Jurkat, Clone E6-1 (cell line): Measurements from ENCODE around the gene MIB2.
"Not testable (repeated sequence)": the region's sequence is repeated elsewhere in the genome, so short reads cannot be mapped to it uniquely, and the experiment has no call there.

ENCODE experiments used
- DNase-seq: peaks from one replicate; pipeline ENCODE4 v3.0.0-alpha.2; 2011; ENCODE audit warnings: low read depth, low spot score
- H3K4me3 ChIP-seq: 2 replicates; pipeline ENCODE4 v1.5.1; 2011; ENCODE audit warnings: mild to moderate bottlenecking, low read length, control low read depth, moderate library complexity

MIB2 gene

DNA sequence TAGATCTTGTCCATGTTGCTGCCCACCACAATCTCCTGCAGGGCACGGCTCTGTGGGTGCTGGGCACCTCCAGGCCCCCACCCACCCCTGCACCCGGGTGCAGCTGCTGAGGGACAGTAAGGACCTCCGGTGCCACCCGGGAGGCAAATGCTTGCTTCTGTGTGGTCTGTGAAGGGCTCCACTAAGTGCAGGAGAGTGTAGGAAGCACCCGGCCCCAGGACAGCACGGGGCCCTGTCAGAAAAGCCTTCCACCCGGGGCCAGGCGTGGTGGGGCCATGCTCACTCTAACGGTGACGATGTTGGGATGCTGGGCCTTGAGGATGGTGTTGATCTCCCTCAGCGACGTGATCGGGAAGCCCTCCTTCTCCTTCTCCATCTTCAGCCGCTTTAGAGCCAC is 22.2 kb downstream of the MIB2 start:
- not testable (repeated sequence) for H3K4me3 ChIP-seq, DNase-seq

- H3K4me3 ChIP-seq, DNase-seq: not testable (repeated sequence)
Observed at GRCh38 chr1:1638528-1638927, 23.2 kb downstream of the MIB2 start.

DNA sequence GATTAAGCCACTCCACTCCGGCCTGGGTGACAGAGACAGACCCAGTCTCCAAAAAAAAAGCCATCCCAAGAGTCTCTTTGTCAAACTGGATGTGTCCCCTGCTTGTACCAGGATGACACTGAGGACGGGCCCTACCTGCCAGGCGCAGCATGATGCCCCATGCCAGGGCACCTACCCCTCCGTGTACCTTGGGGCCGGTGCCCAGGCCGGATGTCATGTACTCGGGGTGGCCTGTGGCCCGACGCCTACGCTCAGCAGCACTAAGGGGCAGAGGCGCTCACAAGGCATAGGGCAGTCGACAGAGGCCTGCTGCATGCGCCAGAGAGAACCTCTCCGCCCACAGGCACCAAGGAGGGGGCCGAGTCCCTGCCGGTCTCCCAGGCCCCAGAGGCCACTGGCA is 24.1 kb downstream of the MIB2 start:
- H3K4me3 ChIP-seq, DNase-seq: not testable (repeated sequence)

DNA sequence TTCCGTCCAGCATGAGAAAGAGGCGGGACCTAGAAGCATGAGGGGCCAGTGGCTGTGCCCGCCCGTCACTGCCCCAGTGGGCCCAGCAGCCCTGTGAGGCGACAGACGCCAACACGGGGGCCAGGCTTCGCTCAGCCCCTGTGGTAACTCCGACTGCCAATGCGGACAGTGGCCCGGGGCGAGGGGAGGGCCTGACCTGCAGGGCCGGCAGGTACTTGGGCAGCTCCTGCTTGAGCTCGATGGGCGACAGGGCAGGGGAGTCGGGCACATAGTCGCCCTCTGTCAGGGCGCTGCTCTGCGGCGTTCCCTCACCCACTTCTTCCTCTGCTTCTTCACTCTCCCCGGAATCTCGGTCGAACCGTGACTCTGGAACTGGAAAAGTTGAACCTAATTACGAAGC is 24.8 kb downstream of the MIB2 start:
- not testable (repeated sequence) for H3K4me3 ChIP-seq, DNase-seq

GRCh38 chr1:1640711-1641461 is 25.6 kb downstream of the MIB2 start:
- not testable (repeated sequence) for H3K4me3 ChIP-seq, DNase-seq

GRCh38 chr1:1646326-1646725 is 31.0 kb downstream of the MIB2 start:
- H3K4me3 ChIP-seq, DNase-seq: not testable (repeated sequence)

GRCh38 chr1:1647567-1648241 is 32.4 kb downstream of the MIB2 start:
- H3K4me3 ChIP-seq, DNase-seq: not testable (repeated sequence)

DNA sequence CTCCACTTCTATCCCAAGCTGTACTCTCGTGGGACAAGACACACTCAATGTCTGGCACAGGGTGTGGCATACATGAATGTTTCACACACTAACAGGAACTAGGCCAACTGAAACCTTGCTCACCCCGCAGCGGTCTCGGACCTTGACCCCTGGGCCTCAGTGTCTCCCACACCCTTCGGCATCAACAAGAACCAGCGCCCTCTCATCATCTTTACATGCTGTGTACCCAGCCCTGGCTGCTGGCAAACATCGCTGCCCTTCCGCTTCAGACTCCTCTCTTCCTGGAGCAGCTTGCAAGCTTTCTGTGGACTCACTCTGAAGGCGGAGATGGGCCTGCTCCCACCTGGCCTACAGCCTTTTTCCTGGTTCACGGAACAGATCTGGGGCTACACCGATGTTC is 33.0 kb downstream of the MIB2 start:
- H3K4me3 ChIP-seq, DNase-seq: not testable (repeated sequence)

DNA sequence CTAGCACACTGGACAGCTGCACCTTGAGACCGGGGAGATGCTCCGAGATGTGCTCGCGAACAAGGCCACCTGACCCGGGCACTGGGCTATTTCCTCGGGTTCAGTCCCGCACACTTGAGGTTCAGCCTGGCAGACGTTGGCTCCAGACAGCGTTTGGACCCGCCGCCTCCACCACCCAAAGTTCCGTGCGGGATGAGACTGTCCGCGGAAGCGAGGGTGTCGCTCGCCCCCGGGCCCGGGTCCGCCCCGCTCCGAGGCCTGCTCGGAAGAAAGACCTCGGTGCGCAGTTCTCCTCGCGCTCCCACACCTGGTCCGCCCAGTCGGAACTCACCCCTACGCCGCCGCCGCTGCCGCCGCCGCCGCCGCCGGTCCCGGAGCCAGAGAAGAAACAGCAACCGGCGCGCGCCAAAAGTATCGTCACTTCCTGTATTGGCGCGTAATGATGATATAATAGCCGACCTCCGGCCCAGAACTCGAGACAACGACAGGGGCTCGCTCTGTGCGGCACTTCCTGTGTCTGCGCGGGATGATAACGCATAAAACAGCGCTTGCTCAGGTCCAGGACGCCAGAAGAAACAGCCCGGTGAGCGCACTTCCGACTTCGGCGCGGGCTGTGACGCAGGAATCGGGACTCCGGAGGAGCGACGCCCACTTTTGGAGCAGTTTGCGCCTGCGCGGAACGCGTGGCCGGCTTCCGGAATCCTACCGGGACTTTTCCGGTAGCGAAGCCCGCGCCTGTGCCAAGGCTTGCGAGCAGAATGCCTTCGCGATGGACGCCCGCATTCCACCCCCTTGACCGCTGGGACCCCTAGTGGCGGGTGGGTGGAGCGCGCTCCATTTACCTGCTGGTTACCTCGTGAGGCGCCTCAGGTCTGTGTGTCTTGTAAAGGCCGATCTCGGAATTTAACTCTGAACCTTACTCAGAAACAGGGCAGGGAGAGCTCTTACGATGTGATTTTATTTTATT is 43.6 kb downstream of the MIB2 start, which contains the start of gene CDK11B:
TSS of gene CDK11B (minus strand) at position 422 of the 967 bp plus-strand sequence. CDS start 1,519 bp downstream, outside the sequence.
- DNase-seq = peak; percentile 96
- peak within 1 kb of the TSS; percentile 54 for H3K4me3 ChIP-seq

- not testable (repeated sequence) for DNase-seq, H3K4me3 ChIP-seq
Observed at GRCh38 chr1:1662392-1662791, 47.1 kb downstream of the MIB2 start.

DNA sequence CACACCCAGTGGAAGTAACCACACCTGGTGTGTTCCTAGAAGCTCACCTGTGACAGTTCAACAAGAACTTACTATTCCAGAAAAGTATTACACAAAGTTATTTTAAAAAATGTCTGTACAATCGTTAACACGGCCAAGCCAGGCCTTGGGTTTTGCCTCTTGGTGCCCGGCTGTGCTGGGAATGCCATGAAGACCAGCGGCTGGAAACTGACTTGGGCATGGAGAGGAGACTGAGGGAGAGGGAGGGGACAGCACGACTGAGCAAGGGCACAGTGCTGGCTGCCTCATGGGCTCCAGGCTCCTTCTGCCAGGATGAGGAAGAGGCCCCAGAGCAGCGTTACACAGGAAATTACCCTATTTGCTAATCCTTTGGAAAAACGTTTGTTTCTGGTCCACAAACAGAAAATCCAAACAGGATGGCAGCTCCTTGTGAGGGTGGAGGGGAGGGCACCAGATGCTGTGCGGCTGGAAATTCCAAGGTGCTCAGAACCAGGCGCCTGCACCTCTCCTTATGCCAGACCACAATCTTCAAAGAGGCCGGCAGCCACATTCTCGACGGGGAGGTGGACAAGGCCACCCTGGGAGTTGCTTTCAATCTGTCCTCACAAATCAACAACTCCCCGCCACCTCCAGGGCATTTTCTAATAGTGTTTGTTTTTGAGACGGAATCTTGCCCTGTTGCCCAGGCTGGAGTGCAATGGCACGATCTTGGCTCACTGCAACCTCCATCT is 47.7 kb downstream of the MIB2 start:
- DNase-seq, H3K4me3 ChIP-seq: not testable (repeated sequence)

GRCh38 chr1:1664318-1664717 is 49.0 kb downstream of the MIB2 start:
- not testable (repeated sequence) for H3K4me3 ChIP-seq, DNase-seq

- no peak overlapping the region for H3K4me3 ChIP-seq
- no peak for DNase-seq
Observed at GRCh38 chr1:1664941-1665814, 49.9 kb downstream of the MIB2 start.

- no peak overlapping the region for H3K4me3 ChIP-seq
- no peak for DNase-seq
Observed at GRCh38 chr1:1665815-1666251, 50.5 kb downstream of the MIB2 start.

GRCh38 chr1:1666526-1666925 is 51.2 kb downstream of the MIB2 start:
- no peak overlapping the region for H3K4me3 ChIP-seq
- no peak for DNase-seq

DNA sequence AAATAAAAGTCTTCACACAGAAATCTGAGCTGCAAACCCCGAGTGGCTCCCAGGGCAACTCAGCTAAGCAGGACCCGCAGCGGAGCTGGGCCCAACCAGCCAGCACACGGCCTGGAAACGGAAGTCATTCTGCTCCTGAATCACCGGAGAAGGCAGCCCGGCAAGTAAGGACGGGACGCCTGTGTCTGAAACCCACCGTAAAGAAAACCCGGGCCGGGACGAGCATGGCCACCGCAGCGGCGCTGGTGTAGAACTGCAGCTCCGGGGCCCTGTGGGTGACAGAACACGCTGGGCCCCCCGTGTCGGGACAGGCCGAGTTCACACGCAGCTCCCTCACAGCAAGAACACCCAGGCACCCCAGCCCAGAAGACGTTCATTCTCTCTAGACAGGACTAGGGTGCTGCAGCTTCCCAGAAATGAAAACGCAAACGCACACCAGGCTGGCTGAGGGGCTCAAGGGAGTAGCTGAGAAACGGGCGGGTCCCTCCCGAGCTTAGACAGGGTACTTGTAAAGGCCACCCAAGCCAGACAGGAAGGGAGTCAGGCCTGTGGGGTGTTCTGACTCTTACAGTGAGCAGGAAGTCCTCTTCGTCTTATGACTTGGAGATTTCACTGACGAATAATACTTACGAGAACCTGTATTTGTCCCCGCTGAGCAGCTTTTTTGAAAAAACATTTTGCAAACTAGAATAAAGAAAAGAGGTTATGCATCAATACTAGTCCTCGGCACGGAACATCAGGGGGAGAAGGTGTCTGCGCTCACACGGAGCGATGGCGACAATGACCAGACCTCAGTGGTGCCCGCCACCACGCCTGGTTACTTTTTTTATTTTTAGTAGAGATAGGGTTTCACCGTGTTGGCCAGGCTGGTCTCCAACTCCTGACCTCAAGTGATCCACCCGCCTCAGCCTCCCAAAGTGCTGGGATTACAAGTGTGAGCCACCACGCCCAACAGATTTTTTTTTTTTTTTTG is 54.5 kb downstream of the MIB2 start:
- no peak overlapping the region for H3K4me3 ChIP-seq
- DNase-seq = no peak

- no peak overlapping the region for H3K4me3 ChIP-seq
- no peak for DNase-seq
Observed at GRCh38 chr1:1670866-1671265, 55.6 kb downstream of the MIB2 start.
